ENCODE results near the gene TPSG1. TPM values are rescaled to one million over a fixed set of nuclear protein-coding genes. Genes with fewer than 3 reads are reported as not detected.

The TPSG1 gene
- total and polyA plus RNA-seq, 10 of the 15 experiments (the other 5 are each of a cell fraction or from before 2014, with no cell fraction given), result not detected

DNA sequence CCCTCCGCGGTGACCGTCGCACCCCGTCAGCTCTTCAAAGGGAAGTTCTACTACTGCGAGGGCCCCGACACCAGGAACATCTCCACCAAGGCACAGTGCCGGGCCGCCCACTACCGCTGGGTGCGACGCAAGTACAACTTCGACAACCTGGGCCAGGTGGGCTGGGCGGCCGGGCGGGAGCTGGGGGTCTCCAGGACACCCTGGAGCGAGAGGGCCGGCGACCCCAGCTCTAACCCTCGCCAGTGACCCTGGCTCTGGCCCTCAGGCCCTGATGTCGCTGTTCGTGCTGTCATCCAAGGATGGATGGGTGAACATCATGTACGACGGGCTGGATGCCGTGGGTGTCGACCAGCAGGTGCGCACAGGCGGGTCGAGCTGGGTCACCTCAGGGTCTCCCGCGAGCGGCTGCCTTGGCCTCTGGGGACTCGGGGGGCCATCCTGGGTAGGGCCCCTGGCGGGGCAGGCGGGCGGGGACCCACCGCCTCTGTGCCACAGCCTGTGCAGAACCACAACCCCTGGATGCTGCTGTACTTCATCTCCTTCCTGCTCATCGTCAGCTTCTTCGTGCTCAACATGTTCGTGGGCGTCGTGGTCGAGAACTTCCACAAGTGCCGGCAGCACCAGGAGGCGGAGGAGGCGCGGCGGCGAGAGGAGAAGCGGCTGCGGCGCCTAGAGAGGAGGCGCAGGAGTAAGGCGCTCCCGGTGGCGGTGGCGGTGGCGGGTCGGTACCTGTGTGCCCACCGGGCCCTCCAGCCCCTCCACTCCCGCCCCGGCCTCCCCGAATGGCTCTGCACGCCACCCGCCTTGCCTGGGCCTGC lies 13.4 kb downstream of the TPSG1 start:
- Histone ChIP-seq H3K27me3 (replicated peaks in 1 of 2; ENCODE audit: control insufficient read depth in 2 of 2, insufficient read depth in 2 of 2, low read length in 1 of 2) (no peaks in the 10 kb centered on the region), H3K36me3 (ENCODE audit: control insufficient read depth in 2 of 2, insufficient read depth in 2 of 2, low read length in 1 of 2) (no peaks in the 10 kb centered on the region), H3K9me3 (replicated peaks; ENCODE audit: control insufficient read depth, insufficient read depth, low read length) (no peaks in the 10 kb centered on the region), H3K9ac (ENCODE audit: control insufficient read depth, insufficient read depth, low read length) (no peak overlapping the region), H3K4me3 (no peak overlapping the region), H3K4me2 (ENCODE audit: control insufficient read depth, insufficient read depth) (no peak overlapping the region), H3K79me2 (ENCODE audit: control insufficient read depth, insufficient read depth, low read length) (no peaks in the 10 kb centered on the region), H2AFZ (ENCODE audit: control insufficient read depth, low read depth, low read length) (no peak overlapping the region), H4K20me1 (ENCODE audit: control insufficient read depth, insufficient read depth) (no peaks in the 10 kb centered on the region), H3K27ac (ENCODE audit: control insufficient read depth, insufficient read depth) (no peak overlapping the region), H3K4me1 (ENCODE audit: control insufficient read depth, insufficient read depth, low read length) (no peaks in the 10 kb centered on the region)
- no TSS peak for BruUV-seq (replicated peaks)
- ChIA-PET RAD21 (ENCODE audit: unreplicated experiment) (no interaction called here), CTCF (no interaction called here), SMC1A (ENCODE audit: uncharacterized antibody, unreplicated experiment) (no interaction called here), POLR2A (no interaction called here)
- in situ Hi-C loops (cut with MboI), result no loop called here
- DNase-seq (ENCODE audit: low read depth, low spot score), result no peak
- ATAC-seq, result no peak
- intact Hi-C loops (cut with micrococcal nuclease; ENCODE audit: unreplicated experiment), result no loop called here
- no peak for FAIRE-seq
- WGBS (ENCODE audit: insufficient coverage, insufficient replicate concordance, low lambda C conversion rate, missing lambda C conversion rate), result 73% methylated on average over 53 of the region's 65 CpGs
- TF ChIP-seq RELA (IDR thresholded peaks at IDR 0.05; ENCODE audit: borderline replicate concordance, partially characterized antibody), result no peak
- no peak for TF ChIP-seq SIN3A (IDR thresholded peaks at IDR 0.05; ENCODE audit: low read depth, low read length)
- no peak for TF ChIP-seq ESRRA (IDR thresholded peaks at IDR 0.05; ENCODE audit: low read length)
- no peak for TF ChIP-seq JUND (IDR thresholded peaks at IDR 0.05; ENCODE audit: low read depth, low read length)
- no peak for TF ChIP-seq SREBF1 (IDR thresholded peaks at IDR 0.05; ENCODE audit: low read length)
- TF ChIP-seq KLF5 (IDR thresholded peaks at IDR 0.05; ENCODE audit: partially characterized antibody), result no peak
- no peak for TF ChIP-seq GABPA (IDR thresholded peaks at IDR 0.05; ENCODE audit: low read depth)
- TF ChIP-seq NFYA (IDR thresholded peaks at IDR 0.05; ENCODE audit: borderline replicate concordance, low read depth, low read length), result no peak
- TF ChIP-seq RFX5 (IDR thresholded peaks at IDR 0.05; ENCODE audit: low read depth, low read length), result no peak
- TF ChIP-seq, protein P1, sequence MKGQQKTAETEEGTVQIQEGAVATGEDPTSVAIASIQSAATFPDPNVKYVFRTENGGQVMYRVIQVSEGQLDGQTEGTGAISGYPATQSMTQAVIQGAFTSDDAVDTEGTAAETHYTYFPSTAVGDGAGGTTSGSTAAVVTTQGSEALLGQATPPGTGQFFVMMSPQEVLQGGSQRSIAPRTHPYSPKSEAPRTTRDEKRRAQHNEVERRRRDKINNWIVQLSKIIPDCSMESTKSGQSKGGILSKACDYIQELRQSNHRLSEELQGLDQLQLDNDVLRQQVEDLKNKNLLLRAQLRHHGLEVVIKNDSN (IDR thresholded peaks at IDR 0.05; ENCODE audit: borderline replicate concordance, extremely low read length, insufficient read depth, low read depth, low read length), result no peak
- no peak for TF ChIP-seq FOXM1 (IDR thresholded peaks at IDR 0.05; ENCODE audit: low read depth, low read length)
- TF ChIP-seq BACH1 (IDR thresholded peaks at IDR 0.05; ENCODE audit: borderline replicate concordance), result no peak
- TF ChIP-seq, protein P2, sequence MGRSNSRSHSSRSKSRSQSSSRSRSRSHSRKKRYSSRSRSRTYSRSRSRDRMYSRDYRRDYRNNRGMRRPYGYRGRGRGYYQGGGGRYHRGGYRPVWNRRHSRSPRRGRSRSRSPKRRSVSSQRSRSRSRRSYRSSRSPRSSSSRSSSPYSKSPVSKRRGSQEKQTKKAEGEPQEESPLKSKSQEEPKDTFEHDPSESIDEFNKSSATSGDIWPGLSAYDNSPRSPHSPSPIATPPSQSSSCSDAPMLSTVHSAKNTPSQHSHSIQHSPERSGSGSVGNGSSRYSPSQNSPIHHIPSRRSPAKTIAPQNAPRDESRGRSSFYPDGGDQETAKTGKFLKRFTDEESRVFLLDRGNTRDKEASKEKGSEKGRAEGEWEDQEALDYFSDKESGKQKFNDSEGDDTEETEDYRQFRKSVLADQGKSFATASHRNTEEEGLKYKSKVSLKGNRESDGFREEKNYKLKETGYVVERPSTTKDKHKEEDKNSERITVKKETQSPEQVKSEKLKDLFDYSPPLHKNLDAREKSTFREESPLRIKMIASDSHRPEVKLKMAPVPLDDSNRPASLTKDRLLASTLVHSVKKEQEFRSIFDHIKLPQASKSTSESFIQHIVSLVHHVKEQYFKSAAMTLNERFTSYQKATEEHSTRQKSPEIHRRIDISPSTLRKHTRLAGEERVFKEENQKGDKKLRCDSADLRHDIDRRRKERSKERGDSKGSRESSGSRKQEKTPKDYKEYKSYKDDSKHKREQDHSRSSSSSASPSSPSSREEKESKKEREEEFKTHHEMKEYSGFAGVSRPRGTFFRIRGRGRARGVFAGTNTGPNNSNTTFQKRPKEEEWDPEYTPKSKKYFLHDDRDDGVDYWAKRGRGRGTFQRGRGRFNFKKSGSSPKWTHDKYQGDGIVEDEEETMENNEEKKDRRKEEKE (IDR thresholded peaks at IDR 0.05), result no peak
- no peak for TF ChIP-seq BCL11A (IDR thresholded peaks at IDR 0.05; ENCODE audit: low read depth, low read length)
- no peak for TF ChIP-seq IKZF1 (conservative IDR thresholded peaks at IDR 0.05)
- TF ChIP-seq, protein P3, sequence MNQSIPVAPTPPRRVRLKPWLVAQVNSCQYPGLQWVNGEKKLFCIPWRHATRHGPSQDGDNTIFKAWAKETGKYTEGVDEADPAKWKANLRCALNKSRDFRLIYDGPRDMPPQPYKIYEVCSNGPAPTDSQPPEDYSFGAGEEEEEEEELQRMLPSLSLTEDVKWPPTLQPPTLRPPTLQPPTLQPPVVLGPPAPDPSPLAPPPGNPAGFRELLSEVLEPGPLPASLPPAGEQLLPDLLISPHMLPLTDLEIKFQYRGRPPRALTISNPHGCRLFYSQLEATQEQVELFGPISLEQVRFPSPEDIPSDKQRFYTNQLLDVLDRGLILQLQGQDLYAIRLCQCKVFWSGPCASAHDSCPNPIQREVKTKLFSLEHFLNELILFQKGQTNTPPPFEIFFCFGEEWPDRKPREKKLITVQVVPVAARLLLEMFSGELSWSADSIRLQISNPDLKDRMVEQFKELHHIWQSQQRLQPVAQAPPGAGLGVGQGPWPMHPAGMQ (IDR thresholded peaks at IDR 0.05; ENCODE audit: borderline replicate concordance), result no peak
- TF ChIP-seq, protein P4, sequence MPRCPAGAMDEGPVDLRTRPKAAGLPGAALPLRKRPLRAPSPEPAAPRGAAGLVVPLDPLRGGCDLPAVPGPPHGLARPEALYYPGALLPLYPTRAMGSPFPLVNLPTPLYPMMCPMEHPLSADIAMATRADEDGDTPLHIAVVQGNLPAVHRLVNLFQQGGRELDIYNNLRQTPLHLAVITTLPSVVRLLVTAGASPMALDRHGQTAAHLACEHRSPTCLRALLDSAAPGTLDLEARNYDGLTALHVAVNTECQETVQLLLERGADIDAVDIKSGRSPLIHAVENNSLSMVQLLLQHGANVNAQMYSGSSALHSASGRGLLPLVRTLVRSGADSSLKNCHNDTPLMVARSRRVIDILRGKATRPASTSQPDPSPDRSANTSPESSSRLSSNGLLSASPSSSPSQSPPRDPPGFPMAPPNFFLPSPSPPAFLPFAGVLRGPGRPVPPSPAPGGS (IDR thresholded peaks at IDR 0.05; ENCODE audit: borderline replicate concordance, insufficient read depth, low read depth, low read length, poor library complexity, severe bottlenecking), result no peak
- TF ChIP-seq SMC3 (IDR thresholded peaks at IDR 0.05; ENCODE audit: borderline replicate concordance, low read length), result no peak

Measured in GM12878 (cell line).